Fibroblast of lung (primary cell): ENCODE data around the gene BABAM2.

Source experiments
- CTCF ChIP-seq, 2 donors: IDR thresholded peaks in 1 of 2; conservative IDR thresholded peaks in 1 of 2; 1 replicate in 1 of 2; 2 replicates in 1 of 2; pipeline ENCODE4 v1.5.1; 2011 to 2012; ENCODE audit warnings: low read length in 2 of 2, control low read depth in 1 of 2, inconsistent platforms in 1 of 2, low read depth in 1 of 2, mild to moderate bottlenecking in 1 of 2
- EZH2 ChIP-seq: IDR thresholded peaks from 2 replicates; pipeline ENCODE4 v1.5.1; 2012; ENCODE audit warnings: low read length, control low read depth, mild to moderate bottlenecking; ENCODE audit errors: missing control alignments

DNA sequence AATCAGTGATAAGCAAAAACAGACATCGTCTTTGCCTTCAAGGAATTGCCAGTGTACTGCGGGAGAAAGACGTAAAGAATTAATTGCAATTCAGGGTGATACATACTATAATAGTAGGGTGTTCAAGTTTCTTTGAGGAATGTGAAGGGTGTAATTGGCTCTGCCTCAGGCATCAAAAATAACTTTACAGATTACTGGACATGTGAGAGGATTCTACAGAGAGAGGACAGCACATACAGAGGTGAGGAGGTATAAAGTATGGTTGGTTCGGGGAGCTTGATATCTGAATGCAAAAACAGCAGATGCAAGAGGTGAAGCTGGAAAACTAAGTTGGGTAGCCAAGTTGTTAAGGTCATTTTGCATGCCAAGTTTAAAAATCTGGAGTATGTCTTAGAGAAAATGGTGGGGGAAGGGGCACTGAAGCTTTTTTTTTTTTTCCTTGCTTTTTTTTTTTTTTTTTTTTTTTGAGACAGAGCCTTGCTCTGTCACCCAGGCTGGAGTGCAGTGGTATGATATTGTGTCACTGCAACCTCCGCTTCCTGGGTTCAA, 274.6 kb downstream of the BABAM2 start:
- TF ChIP-seq CTCF (conservative IDR thresholded peaks at IDR 0.05 in 1 of 2, IDR thresholded peaks at IDR 0.05 in 1 of 2; ENCODE audit: low read depth in 1 of 2, low read length in 2 of 2) = no peak
- no peak for TF ChIP-seq EZH2
